PFSK-1 (cell line): Measurements from ENCODE around the gene COL23A1.

Experiments used
- POLR2AphosphoS5 ChIP-seq: IDR thresholded peaks from 2 replicates; pipeline ENCODE4 v1.6.1; 2012; ENCODE audit warnings: low read depth, mild to moderate bottlenecking, control low read depth, low read length, moderate library complexity
- SIN3A ChIP-seq: IDR thresholded peaks from 2 replicates; pipeline ENCODE4 v1.6.1; 2012; ENCODE audit warnings: mild to moderate bottlenecking, low read length, moderate library complexity, borderline replicate concordance; ENCODE audit not compliant: insufficient read depth
- TAF1 ChIP-seq: IDR thresholded peaks from 2 replicates; pipeline ENCODE4 v1.6.1; 2012; ENCODE audit warnings: low read length, control low read depth, borderline replicate concordance; ENCODE audit not compliant: insufficient read depth

GRCh38 chr5:178531786-178532185 lies 58.4 kb downstream of the COL23A1 start:
- no peak for TF ChIP-seq SIN3A
- TF ChIP-seq POLR2AphosphoS5: no peak
- no peak for TF ChIP-seq TAF1
